Measurements from ENCODE around the gene CTTN.

The CTTN gene

GRCh38 chr11:70456921-70457532 lies 58.7 kb downstream of the CTTN start:
- DNase-seq, result no peak

- DNase-seq, result no peak
Measured at GRCh38 chr11:70458736-70459135, 60.4 kb downstream of the CTTN start.

- DNase-seq, result no peak
Measured at GRCh38 chr11:70460111-70460510, 61.8 kb downstream of the CTTN start.

- DNase-seq, result no peak
Measured at GRCh38 chr11:70460964-70461363, 62.6 kb downstream of the CTTN start.

- no peak for DNase-seq
Measured at GRCh38 chr11:70462818-70463477, 64.6 kb downstream of the CTTN start.

- DNase-seq, result no peak
Measured at GRCh38 chr11:70463478-70464255, 65.3 kb downstream of the CTTN start.

- peak in 1 of 2 experiments; percentile 66 for DNase-seq
Measured at GRCh38 chr11:70464509-70465361, 66.4 kb downstream of the CTTN start.

GRCh38 chr11:70466154-70466553 lies 67.8 kb downstream of the CTTN start:
- no peak for DNase-seq

- no peak for DNase-seq
Measured at GRCh38 chr11:70466596-70466995, 68.3 kb downstream of the CTTN start.

GRCh38 chr11:70467201-70468085 lies 69.1 kb downstream of the CTTN start:
- peak; percentile 69 to 94 for DNase-seq

- no peak for DNase-seq
Measured at GRCh38 chr11:70468256-70469195, 70.2 kb downstream of the CTTN start.

GRCh38 chr11:70470127-70470526 lies 71.8 kb downstream of the CTTN start:
- peak in 1 of 2 experiments; percentile 70 for DNase-seq

- peak; percentile 40 to 50 for DNase-seq
Measured at GRCh38 chr11:70471254-70471653, 72.9 kb downstream of the CTTN start.

GRCh38 chr11:70472240-70472639 lies 73.9 kb downstream of the CTTN start:
- DNase-seq, result no peak

GRCh38 chr11:70473186-70473872 lies 75.0 kb downstream of the CTTN start:
- no peak for DNase-seq

GRCh38 chr11:70473873-70474690 lies 75.8 kb downstream of the CTTN start:
- DNase-seq, result no peak

GRCh38 chr11:70474710-70475109 lies 76.4 kb downstream of the CTTN start:
- no peak for DNase-seq

GRCh38 chr11:70476669-70477068 lies 78.3 kb downstream of the CTTN start:
- no peak for DNase-seq

GRCh38 chr11:70477176-70477575 lies 78.8 kb downstream of the CTTN start:
- DNase-seq, result no peak

All from NCI-H524 (cell line).